CD4-positive, alpha-beta T cell (primary cell): ENCODE data around the gene EMX2. TPM values are rescaled to one million over a fixed set of nuclear protein-coding genes. Genes with fewer than 3 reads are reported as not detected.

ENCODE experiments used
- ATAC-seq: fragments of 200-7000 bp; cut with Tn5 transposase; one replicate; pipeline ENCODE4 v1.10.0; 2022; ENCODE audit warnings: mild to moderate bottlenecking; ENCODE audit not compliant: poor library complexity
- CTCF ChIA-PET: fragments of 350-600 bp; sonication (Branson Sonifier 250); formaldehyde crosslinking; loops from one replicate; lab custom pipeline; 2021; ENCODE audit warnings: antibody characterized with exemption, inconsistent platforms; lab: Charles Lee
- POLR2A ChIA-PET: fragments of 350-600 bp; sonication (Branson Sonifier 250); formaldehyde crosslinking; loops from one replicate; lab custom pipeline; 2021; ENCODE audit warnings: antibody characterized with exemption, inconsistent platforms; lab: Charles Lee
- DNase-seq, 14 experiments: peaks; one replicate each; pipeline ENCODE4 v3.0.0-alpha.2; 2013 to 2020; ENCODE audit warnings: mixed read lengths in 2 of 14
- H3K27ac ChIP-seq, 2 donors: one replicate each; pipeline versions ENCODE4 v1.5.1 to v1.7.0; 2013; ENCODE audit warnings: low read length in 2 of 2, low read depth in 1 of 2, mild to moderate bottlenecking in 1 of 2
- H3K27me3 ChIP-seq, 2 experiments: 1 replicate in 1 of 2; 2 replicates in 1 of 2; pipeline versions ENCODE4 v1.6.1 to v1.7.0; 2013; ENCODE audit warnings: low read length in 2 of 2, control low read depth in 1 of 2, mild to moderate bottlenecking in 1 of 2, moderate library complexity in 1 of 2; ENCODE audit not compliant: insufficient read depth in 2 of 2, control insufficient read depth in 1 of 2
- H3K36me3 ChIP-seq: one replicate; pipeline ENCODE4 v1.6.1; 2013; ENCODE audit warnings: low read length, control low read depth; ENCODE audit not compliant: insufficient read depth
- H3K4me1 ChIP-seq: one replicate; pipeline ENCODE4 v1.6.1; 2013; ENCODE audit warnings: low read length, control low read depth; ENCODE audit not compliant: insufficient read depth
- H3K4me3 ChIP-seq: one replicate; pipeline ENCODE4 v1.5.1; 2013; ENCODE audit warnings: mild to moderate bottlenecking, low read length, moderate library complexity
- H3K9me3 ChIP-seq, 2 experiments: 1 replicate in 1 of 2; 2 replicates in 1 of 2; pipeline versions ENCODE4 v1.6.1 to v1.7.0; 2013; ENCODE audit warnings: low read length in 2 of 2, mild to moderate bottlenecking in 2 of 2, control low read depth in 1 of 2, moderate library complexity in 1 of 2; ENCODE audit not compliant: control insufficient read depth in 1 of 2, insufficient read depth in 1 of 2
- H3K27ac Mint-ChIP-seq: one replicate; pipeline ENCODE4 v1.8.0; 2020; ENCODE audit warnings: mixed read lengths
- H3K27me3 Mint-ChIP-seq: one replicate; pipeline ENCODE4 v1.8.0; 2021; ENCODE audit warnings: mixed read lengths
- H3K36me3 Mint-ChIP-seq: one replicate; pipeline ENCODE4 v1.8.0; 2021; ENCODE audit warnings: low read depth, mixed read lengths
- H3K4me1 Mint-ChIP-seq: one replicate; pipeline ENCODE4 v1.8.0; 2021; ENCODE audit warnings: low read depth, mixed read lengths
- H3K4me3 Mint-ChIP-seq: one replicate; pipeline ENCODE4 v1.8.0; 2020; ENCODE audit warnings: mild to moderate bottlenecking, mixed read lengths
- H3K9me3 Mint-ChIP-seq: one replicate; pipeline ENCODE4 v1.8.0; 2020; ENCODE audit warnings: mixed read lengths
- CTCF ChIP-seq: fragments of 200-600 bp; IDR thresholded peaks from one replicate; pipeline ENCODE4 v1.8.0; 2022; ENCODE audit warnings: antibody characterized with exemption, mild to moderate bottlenecking
- intact Hi-C, 2 experiments: fragments of 100-400 bp; cut with DNase I in 1 of 2; cut with micrococcal nuclease in 1 of 2; formaldehyde crosslinking; loops; one replicate each; pipeline versions ENCODE4 v1.15.1 to v1.9.0; 2023 to 2025; cut with DNase I, micrococcal nuclease
- total RNA-seq, 174 experiments: library from RNA in 2 of 174; stranded (reverse) in 2 of 174; gene quantifications; one replicate each; pipeline ENCODE4 v1.2.3 and lab custom pipeline; 2021 to 2026

EMX2 gene
- total RNA-seq, 2 experiments from 2014 or later = not detected

- CTCF ChIA-PET = no interaction called here
- Mint-ChIP-seq H3K4me3 (no peak overlapping the region), H3K27me3 (peaks cover 35% of the 10 kb centered on the region), H3K36me3 (no peaks in the 10 kb centered on the region), H3K27ac (no peak overlapping the region), H3K9me3 (no peaks in the 10 kb centered on the region), H3K4me1 (no peaks in the 10 kb centered on the region)
- Histone ChIP-seq H3K4me1 (no peaks in the 10 kb centered on the region), H3K36me3 (no peaks in the 10 kb centered on the region), H3K9me3 (no peaks in the 10 kb centered on the region), H3K27ac (no peak overlapping the region), H3K4me3 (no peak overlapping the region), H3K27me3 (peaks cover 0 to 8% of the 10 kb centered on the region in 2 experiments)
- ATAC-seq = no peak
- POLR2A ChIA-PET = no interaction called here
- no peak for TF ChIP-seq CTCF
- intact Hi-C loops = no loop called here
- DNase-seq = no peak
Measured at GRCh38 chr10:117597216-117597615, 54.7 kb downstream of the EMX2 start.

Other genes starting within 250 kb of the EMX2 start
- gene PDZD8, start 167.3 kb upstream of the EMX2 start, total RNA-seq = 10 to 100 TPM; 25.2 to 31.1 TPM